OCI-LY1 (cell line): ENCODE measurements around the gene EYS.

Source experiments
- CTCF ChIP-seq: fragments of 200-600 bp; sonication (generic), shearing (Covaris generic); IDR thresholded peaks from 2 replicates; pipeline ENCODE4 v1.5.1; 2017; ENCODE audit warnings: mild to moderate bottlenecking, antibody characterized with exemption, low read length, moderate library complexity, mixed read lengths
- EZH2 ChIP-seq: fragments of 200-600 bp; sonication (generic), shearing (Covaris generic); IDR thresholded peaks from 2 replicates; pipeline ENCODE4 v1.8.0; 2017; ENCODE audit warnings: borderline replicate concordance, mixed run types, mild to moderate bottlenecking, antibody characterized with exemption, low read length, moderate library complexity, mixed read lengths

GRCh38 chr6:63912887-63913286 lies 1794.1 kb downstream of the EYS start:
- TF ChIP-seq CTCF: no peak
- no peak for TF ChIP-seq EZH2
